Neural cell (in vitro differentiated cells): Measurements from ENCODE around the gene LRRC27.

Experiments used
- CTCF ChIP-seq: fragments of 450-650 bp; IDR thresholded peaks from 2 replicates; pipeline ENCODE4 v1.5.1; 2014; ENCODE audit warnings: antibody characterized with exemption, mild to moderate bottlenecking, moderate library complexity; ENCODE audit not compliant: poor library complexity, severe bottlenecking
- EP300 ChIP-seq: fragments of 450-650 bp; conservative IDR thresholded peaks from 2 replicates; pipeline ENCODE4 v1.6.1; 2014; ENCODE audit warnings: antibody characterized with exemption, mild to moderate bottlenecking, moderate library complexity; ENCODE audit not compliant: poor library complexity, severe bottlenecking
- EZH2 ChIP-seq: fragments of 200-600, 300-800 bp; shearing (Covaris generic), sonication (generic); IDR thresholded peaks from 2 replicates; pipeline ENCODE4 v1.6.1; 2014; ENCODE audit warnings: antibody characterized with exemption, low read length, borderline replicate concordance, mild to moderate bottlenecking; ENCODE audit not compliant: insufficient read depth, poor library complexity, severe bottlenecking
- MXI1 ChIP-seq: fragments of 450-650 bp; conservative IDR thresholded peaks from 2 replicates; pipeline ENCODE4 v1.6.1; 2014; ENCODE audit warnings: antibody characterized with exemption, mild to moderate bottlenecking; ENCODE audit not compliant: poor library complexity, severe bottlenecking
- POLR2AphosphoS5 ChIP-seq: IDR thresholded peaks from 2 replicates; pipeline ENCODE4 v1.6.1; 2012
- RAD21 ChIP-seq: fragments of 450-650 bp; conservative IDR thresholded peaks from 2 replicates; pipeline ENCODE4 v1.6.1; 2014; ENCODE audit warnings: antibody characterized with exemption, mild to moderate bottlenecking, moderate library complexity
- REST ChIP-seq: IDR thresholded peaks from 2 replicates; pipeline ENCODE4 v1.6.1; 2012; ENCODE audit warnings: borderline replicate concordance
- SMC3 ChIP-seq: fragments of 450-650 bp; conservative IDR thresholded peaks from 2 replicates; pipeline ENCODE4 v1.6.1; 2014; ENCODE audit warnings: antibody characterized with exemption, mild to moderate bottlenecking, moderate library complexity; ENCODE audit not compliant: poor library complexity
- TAF1 ChIP-seq: IDR thresholded peaks from 2 replicates; pipeline ENCODE4 v1.6.1; 2012; ENCODE audit warnings: low read depth

- no peak for TF ChIP-seq POLR2AphosphoS5
- no peak for TF ChIP-seq CTCF
- TF ChIP-seq EP300: no peak
- no peak for TF ChIP-seq SMC3
- no peak for TF ChIP-seq REST
- TF ChIP-seq TAF1: no peak
- no peak for TF ChIP-seq EZH2
- no peak for TF ChIP-seq RAD21
- TF ChIP-seq MXI1: no peak
Measured at GRCh38 chr10:132302421-132303310, 29.3 kb upstream of the LRRC27 start.
